Gastrocnemius medialis (tissue), 4 donors: Measurements from ENCODE around the gene SURF4. TPM values are rescaled to one million over a fixed set of nuclear protein-coding genes. Genes with fewer than 3 reads are reported as not detected.

Experiments used
- ATAC-seq, 2 donors: fragments of 150-250 bp; one replicate each; pipeline ENCODE4 v1.9.1; 2016
- DNase-seq, 2 donors: peaks; one replicate each; pipeline ENCODE4 v3.0.0-alpha.2; 2019
- H3K27ac ChIP-seq, 4 donors: fragments of 200-600 bp; sonication (generic); 1 replicate in 1 of 4; 2 replicates in 3 of 4; pipeline ENCODE4 v1.5.1; 2016 to 2018; ENCODE audit warnings: mild to moderate bottlenecking in 2 of 4, moderate library complexity in 1 of 4
- H3K27me3 ChIP-seq, 3 donors: fragments of 200-600 bp; sonication (generic) in 2 of 3; 1 replicate in 1 of 3; 2 replicates in 2 of 3; pipeline versions ENCODE4 v1.5.1 to v1.6.0; 2016 to 2019; ENCODE audit warnings: mild to moderate bottlenecking in 1 of 3, moderate library complexity in 1 of 3
- H3K36me3 ChIP-seq, 2 donors: fragments of 200-600 bp; sonication (generic) in 1 of 2; one replicate each; pipeline ENCODE4 v1.5.1; 2017 to 2018
- H3K4me1 ChIP-seq, 2 donors: fragments of 200-600 bp; sonication (generic) in 1 of 2; one replicate each; pipeline ENCODE4 v1.5.1; 2016 to 2017; ENCODE audit warnings: mild to moderate bottlenecking in 2 of 2
- H3K4me3 ChIP-seq, 4 donors: fragments of 200-600 bp; sonication (generic) in 3 of 4; 1 replicate in 1 of 4; 2 replicates in 3 of 4; pipeline ENCODE4 v1.5.1; 2016 to 2019; ENCODE audit warnings: mild to moderate bottlenecking in 2 of 4
- H3K9me3 ChIP-seq, 3 donors: fragments of 200-600 bp; sonication (generic) in 2 of 3; 1 replicate in 1 of 3; 2 replicates in 2 of 3; pipeline ENCODE4 v1.5.1; 2016 to 2019
- CTCF ChIP-seq, 5 experiments: fragments of 450-650 bp in 3 of 5; fragments of 200-600 bp in 2 of 5; sonication (generic) in 2 of 5; IDR thresholded peaks in 4 of 5; conservative IDR thresholded peaks in 1 of 5; 1 replicate in 4 of 5; 2 replicates in 1 of 5; pipeline ENCODE4 v1.5.1; 2016 to 2019; ENCODE audit warnings: antibody characterized with exemption in 5 of 5, mild to moderate bottlenecking in 3 of 5, moderate library complexity in 3 of 5
- POLR2A ChIP-seq, 2 donors: fragments of 450-650 bp; IDR thresholded peaks; one replicate each; pipeline ENCODE4 v1.6.1; 2017; ENCODE audit warnings: antibody characterized with exemption in 2 of 2, mild to moderate bottlenecking in 2 of 2, moderate library complexity in 2 of 2
- in situ Hi-C, 4 donors: fragments of 200-750 bp; cut with MboI; loops; one replicate each; pipeline versions ENCODE4 v1.15.0 to v1.8.0; 2017; ENCODE audit warnings: low sequenced_read_pairs in 4 of 4
- intact Hi-C: fragments of 100-400 bp; cut with DNase I; formaldehyde crosslinking; loops from one replicate; pipeline ENCODE4 v1.15.1; 2023; ENCODE audit warnings: low total_unique reads
- total RNA-seq, 4 donors: library from RNA; depleted of rRNA; stranded (reverse); fragments of >200 nt; gene quantifications; one replicate each; pipeline versions ENCODE4 v1.1.0 to v1.2.3, GENCODE V29; 2016

The SURF4 gene
- total RNA-seq, 4 donors from 2014 or later, result 62.9 to 98.4 (median 73.4) TPM

GRCh38 chr9:133421615-133422542, 46.0 kb upstream of the SURF4 start, which contains the start of gene ADAMTS13:
Gene ADAMTS13 (plus strand): TSS chr9:133422367. CDS start chr9:133422444, 77 bp downstream.
- DNase-seq, result no peak
- peaks cover 18 to 29% of the 10 kb centered on the region in 2 donors for H3K4me1 ChIP-seq
- peak within 1 kb of the TSS in 1 of 4 donors; percentile 77 for H3K27ac ChIP-seq
- TF ChIP-seq POLR2A (IDR thresholded peaks at IDR 0.05) (no peak), CTCF (IDR thresholded peaks at IDR 0.05 in 4 of 5, conservative IDR thresholded peaks at IDR 0.05 in 1 of 5) (no peak)
- H3K27me3 ChIP-seq, result peaks cover 0 to under 1% (median 0%) of the 10 kb centered on the region in 3 donors
- no peak within 1 kb of the TSS for H3K4me3 ChIP-seq
- in situ Hi-C loops, result no loop called here
- intact Hi-C loops, result no loop called here
- ATAC-seq, result no peak
- H3K9me3 ChIP-seq, result no peaks in the 10 kb centered on the region
- H3K36me3 ChIP-seq, result no peaks in the 10 kb centered on the region

GRCh38 chr9:133420392-133420827, 44.5 kb upstream of the SURF4 start:
- no peak for ATAC-seq
- peaks cover 23 to 29% of the 10 kb centered on the region in 2 donors for H3K4me1 ChIP-seq
- in situ Hi-C loops, result no loop called here
- no peaks in the 10 kb centered on the region for H3K27me3 ChIP-seq
- H3K27ac ChIP-seq, result no peak overlapping the region
- H3K4me3 ChIP-seq, result no peak overlapping the region
- TF ChIP-seq POLR2A (IDR thresholded peaks at IDR 0.05), result no peak
- no peak for TF ChIP-seq CTCF (IDR thresholded peaks at IDR 0.05 in 4 of 5, conservative IDR thresholded peaks at IDR 0.05 in 1 of 5)
- no peaks in the 10 kb centered on the region for H3K9me3 ChIP-seq
- DNase-seq, result no peak
- H3K36me3 ChIP-seq, result no peaks in the 10 kb centered on the region
- intact Hi-C loops, result no loop called here

- H3K4me1 ChIP-seq, result peaks cover 21 to 23% of the 10 kb centered on the region in 2 donors
- H3K9me3 ChIP-seq, result no peaks in the 10 kb centered on the region
- H3K27ac ChIP-seq, result peak overlapping the region in 1 of 4 donors; percentile 85
- intact Hi-C loops, result loop anchor here (2.0 to 5.0 kb wide), 3 partner anchors 42 to 747 kb away; partner anchors contain the start of genes GTF3C4, STKLD1 and SURF4
- H3K36me3 ChIP-seq, result peaks cover 0 to 11% of the 10 kb centered on the region in 2 donors
- H3K27me3 ChIP-seq, result no peaks in the 10 kb centered on the region
- peak overlapping the region in 2 of 4 donors; percentile 82 for H3K4me3 ChIP-seq
- no peak for ATAC-seq
- no peak for DNase-seq
- no peak for TF ChIP-seq CTCF (IDR thresholded peaks at IDR 0.05 in 4 of 5, conservative IDR thresholded peaks at IDR 0.05 in 1 of 5)
- no peak for TF ChIP-seq POLR2A (IDR thresholded peaks at IDR 0.05)
- in situ Hi-C loops, result loop anchor here in 2 of 4 donors (10.0 kb wide), 1 partner anchor 66 kb away; no protein-coding TSS in a partner anchor
Observed at GRCh38 chr9:133419005-133419404, 43.1 kb upstream of the SURF4 start.

GRCh38 chr9:133417541-133418461, 41.9 kb upstream of the SURF4 start, which contains the start of gene REXO4:
Gene REXO4 (minus strand): TSS chr9:133418010. CDS start chr9:133417844, 166 bp downstream.
- H3K4me1 ChIP-seq, result peaks cover 21 to 23% of the 10 kb centered on the region in 2 donors
- intact Hi-C loops, result loop anchor here (1.0 to 5.0 kb wide), 4 partner anchors 40 to 746 kb away; partner anchors contain the start of genes GTF3C4, STKLD1, SURF4 and SURF6
- peak in 1 of 5 experiments; percentile 7 for TF ChIP-seq CTCF (IDR thresholded peaks at IDR 0.05 in 4 of 5, conservative IDR thresholded peaks at IDR 0.05 in 1 of 5)
- TF ChIP-seq POLR2A (IDR thresholded peaks at IDR 0.05), result peak; percentile 17 to 45
- DNase-seq (peak; percentile 58 to 74), ATAC-seq (peak; percentile 94 to 95)
- no peaks in the 10 kb centered on the region for H3K9me3 ChIP-seq
- no peaks in the 10 kb centered on the region for H3K27me3 ChIP-seq
- H3K4me3 ChIP-seq, result peak within 1 kb of the TSS; percentile 79 to 82 (median 82)
- in situ Hi-C loops, result loop anchor here in 2 of 4 donors (10.0 kb wide), 1 partner anchor 67 kb away; no protein-coding TSS in a partner anchor
- peaks cover 0 to 21% of the 10 kb centered on the region in 2 donors for H3K36me3 ChIP-seq
- H3K27ac ChIP-seq, result peak within 1 kb of the TSS; percentile 74 to 86 (median 84)
